Stomach (tissue), 9 donors: Measurements from ENCODE around the gene INPP1. TPM values are rescaled to one million over a fixed set of nuclear protein-coding genes. Genes with fewer than 3 reads are reported as not detected.

Source experiments
- DNase-seq, 2 donors: peaks; one replicate each; pipeline versions ENCODE4 v3.0.0 to v3.0.0-alpha.2; 2013 to 2019
- H3K27ac ChIP-seq, 5 donors: fragments of 200-600 bp in 4 of 5; sonication (generic) in 4 of 5; one replicate each; pipeline ENCODE4 v1.5.1; 2013 to 2019; ENCODE audit warnings: mild to moderate bottlenecking in 1 of 5, moderate library complexity in 1 of 5
- H3K27me3 ChIP-seq, 3 donors: fragments of 200-600 bp; sonication (generic); one replicate each; pipeline ENCODE4 v1.5.1; 2017 to 2019; ENCODE audit warnings: mixed run types in 1 of 3
- H3K36me3 ChIP-seq, 4 donors: fragments of 200-600 bp; sonication (generic); 1 replicate in 3 of 4; 2 replicates in 1 of 4; pipeline ENCODE4 v1.5.1; 2016 to 2019
- H3K4me1 ChIP-seq, 4 donors: fragments of 200-600 bp; sonication (generic); one replicate each; pipeline ENCODE4 v1.5.1; 2016 to 2019
- H3K4me3 ChIP-seq, 4 donors: fragments of 200-600 bp; sonication (generic) in 3 of 4; one replicate each; pipeline ENCODE4 v1.5.1; 2016 to 2019; ENCODE audit warnings: mild to moderate bottlenecking in 1 of 4
- H3K9me3 ChIP-seq, 4 donors: fragments of 200-600 bp; sonication (generic); one replicate each; pipeline ENCODE4 v1.5.1; 2016 to 2019
- EP300 ChIP-seq: sonication (generic); formaldehyde crosslinking; IDR thresholded peaks from one replicate; pipeline ENCODE4 v1.6.1; 2017; ENCODE audit warnings: antibody characterized with exemption
- POLR2A ChIP-seq, 4 donors: fragments of 450-650 bp; IDR thresholded peaks; one replicate each; pipeline ENCODE4 v1.6.1; 2016; ENCODE audit warnings: antibody characterized with exemption in 4 of 4, control low read depth in 2 of 4, mild to moderate bottlenecking in 1 of 4, moderate library complexity in 1 of 4
- POLR2AphosphoS5 ChIP-seq, 3 donors: sonication (generic); formaldehyde crosslinking; IDR thresholded peaks; one replicate each; pipeline ENCODE4 v1.6.1; 2016; ENCODE audit warnings: antibody characterized with exemption in 3 of 3
- WGBS, 5 donors: extraction: QIAGEN DNeasy Blood & Tissue Kit in 3 of 5; methylation state at CpG; one replicate each; pipeline versions ENCODE4 v1.1.5 to v1.1.7; 2013 to 2018; 5-methylcytosine and 5-hydroxymethylcytosine counted together
- intact Hi-C: fragments of 100-400 bp; cut with DNase I; formaldehyde crosslinking; loops from one replicate; pipeline ENCODE4 v1.15.1; 2023; ENCODE audit warnings: low total_unique reads
- polyA plus RNA-seq, 3 donors: library from polyadenylated mRNA; stranded (reverse); fragments of 200-250 nt; gene quantifications; one replicate each; pipeline ENCODE4 v1.2.3, GENCODE V29; 2013
- total RNA-seq, 5 donors: library from RNA; depleted of rRNA; stranded (reverse); fragments of >200 nt; gene quantifications; one replicate each; pipeline versions ENCODE4 v1.1.0 to v1.2.3, GENCODE V29; 2014 to 2016
- TF ChIP-seq, protein P1 (sequence below), 7 experiments: fragments of 450-650 bp in 4 of 7; fragments of 200-600 bp in 3 of 7; sonication (generic) in 3 of 7; IDR thresholded peaks; one replicate each; pipeline ENCODE4 v1.5.1; 2016 to 2019; ENCODE audit warnings: antibody characterized with exemption in 7 of 7, control low read depth in 2 of 7, mild to moderate bottlenecking in 1 of 7
- donor health status: healthy with polysubstance abuse.
- donor health status: Bipolar disorder and iron deficiency.
- donor health status: healthy.

INPP1 gene
- total and polyA plus RNA-seq, 8 donors = 4.2 to 51.0 (median 25.5) TPM; not detected in 1

DNA sequence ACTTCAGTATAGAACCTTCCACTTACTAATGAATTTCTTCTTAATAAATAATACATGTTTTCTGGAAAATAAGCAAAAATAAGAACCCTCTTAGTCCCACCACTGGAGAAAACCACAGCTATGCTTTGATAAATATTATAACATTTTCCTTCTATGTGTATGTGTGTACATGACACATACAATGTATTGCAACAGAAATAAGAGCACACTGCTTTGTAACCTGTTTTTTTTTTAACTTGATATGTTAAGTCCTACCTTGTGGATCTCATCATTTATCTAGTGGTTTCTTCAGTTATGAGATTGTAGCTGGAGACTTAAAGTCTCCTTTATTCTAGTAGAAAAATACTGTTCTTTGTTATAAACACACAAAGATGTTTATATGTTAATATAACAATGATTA is 17.2 kb downstream of the INPP1 start:
- peak overlapping the region in 1 of 4 donors; percentile 24 for H3K4me3 ChIP-seq
- intact Hi-C loops = no loop called here

DNA sequence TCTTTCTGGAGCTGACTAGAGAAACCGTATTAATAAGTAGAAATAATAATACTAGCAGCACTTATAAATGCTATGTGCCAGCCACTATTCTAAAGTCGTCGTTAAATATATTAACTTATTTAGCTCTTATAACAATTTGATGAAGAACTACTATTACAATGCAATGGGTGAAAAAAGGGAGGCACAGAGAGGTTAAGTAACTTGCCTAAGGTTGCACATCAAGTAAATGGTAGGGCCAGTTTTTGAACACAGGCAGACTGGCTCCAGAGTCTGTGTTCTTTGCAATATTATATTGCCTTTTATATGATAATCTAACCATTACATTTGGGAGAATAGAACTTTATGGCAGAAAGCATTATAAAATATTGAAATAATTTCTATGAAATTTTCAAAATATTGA is 17.6 kb downstream of the INPP1 start:
- intact Hi-C loops = no loop called here
- no peak for DNase-seq
- Histone ChIP-seq H3K27ac (no peak overlapping the region), H3K4me1 (peaks cover 9 to 45% (median 32%) of the 10 kb centered on the region in 4 donors), H3K4me3 (no peak overlapping the region), H3K9me3 (no peaks in the 10 kb centered on the region), H3K36me3 (peaks cover 0 to 27% (median 22%) of the 10 kb centered on the region in 4 donors), H3K27me3 (no peaks in the 10 kb centered on the region)
- TF ChIP-seq POLR2AphosphoS5 (IDR thresholded peaks at IDR 0.05) (no peak), EP300 (no peak), POLR2A (IDR thresholded peaks at IDR 0.05) (no peak)
- TF ChIP-seq, protein P1, sequence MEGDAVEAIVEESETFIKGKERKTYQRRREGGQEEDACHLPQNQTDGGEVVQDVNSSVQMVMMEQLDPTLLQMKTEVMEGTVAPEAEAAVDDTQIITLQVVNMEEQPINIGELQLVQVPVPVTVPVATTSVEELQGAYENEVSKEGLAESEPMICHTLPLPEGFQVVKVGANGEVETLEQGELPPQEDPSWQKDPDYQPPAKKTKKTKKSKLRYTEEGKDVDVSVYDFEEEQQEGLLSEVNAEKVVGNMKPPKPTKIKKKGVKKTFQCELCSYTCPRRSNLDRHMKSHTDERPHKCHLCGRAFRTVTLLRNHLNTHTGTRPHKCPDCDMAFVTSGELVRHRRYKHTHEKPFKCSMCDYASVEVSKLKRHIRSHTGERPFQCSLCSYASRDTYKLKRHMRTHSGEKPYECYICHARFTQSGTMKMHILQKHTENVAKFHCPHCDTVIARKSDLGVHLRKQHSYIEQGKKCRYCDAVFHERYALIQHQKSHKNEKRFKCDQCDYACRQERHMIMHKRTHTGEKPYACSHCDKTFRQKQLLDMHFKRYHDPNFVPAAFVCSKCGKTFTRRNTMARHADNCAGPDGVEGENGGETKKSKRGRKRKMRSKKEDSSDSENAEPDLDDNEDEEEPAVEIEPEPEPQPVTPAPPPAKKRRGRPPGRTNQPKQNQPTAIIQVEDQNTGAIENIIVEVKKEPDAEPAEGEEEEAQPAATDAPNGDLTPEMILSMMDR (IDR thresholded peaks at IDR 0.05) = no peak
- 87 to 98% (median 91%) methylated on average over 3 of the region's 3 CpGs for WGBS, 5 donors

More for the DNA sequence above, 17.2 kb downstream of the INPP1 start:
- no peaks in the 10 kb centered on the region for H3K27me3 ChIP-seq
- DNase-seq = no peak
- H3K4me1 ChIP-seq = peaks cover 9 to 49% (median 33%) of the 10 kb centered on the region in 4 donors
- peak overlapping the region in 2 of 5 donors; percentile 51 to 73 for H3K27ac ChIP-seq
- no peaks in the 10 kb centered on the region for H3K9me3 ChIP-seq
- TF ChIP-seq POLR2AphosphoS5 (IDR thresholded peaks at IDR 0.05) (no peak), POLR2A (IDR thresholded peaks at IDR 0.05) (no peak), EP300 (no peak)
- TF ChIP-seq, protein P1 (IDR thresholded peaks at IDR 0.05) = no peak
- peaks cover 0 to 27% (median 21%) of the 10 kb centered on the region in 4 donors for H3K36me3 ChIP-seq

DNA sequence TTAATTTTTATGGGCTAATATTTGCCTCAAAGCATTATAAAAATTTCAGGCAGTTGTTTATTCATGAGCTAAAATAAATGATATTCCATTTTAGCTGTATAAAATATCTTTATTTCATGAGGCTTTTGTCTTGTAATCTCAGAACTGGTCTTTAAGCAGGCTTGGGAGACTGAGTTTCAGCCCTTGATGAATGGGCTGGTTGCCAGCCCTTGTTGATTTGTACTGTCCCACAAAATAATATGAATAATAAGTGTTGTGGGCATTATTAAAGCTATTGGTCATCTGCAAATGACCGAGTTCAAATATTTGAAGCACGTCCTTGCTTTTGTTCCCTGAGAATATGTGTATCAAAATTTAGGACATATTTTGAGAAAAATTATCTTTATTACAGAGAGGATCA is 18.2 kb downstream of the INPP1 start:
- intact Hi-C loops = no loop called here

DNA sequence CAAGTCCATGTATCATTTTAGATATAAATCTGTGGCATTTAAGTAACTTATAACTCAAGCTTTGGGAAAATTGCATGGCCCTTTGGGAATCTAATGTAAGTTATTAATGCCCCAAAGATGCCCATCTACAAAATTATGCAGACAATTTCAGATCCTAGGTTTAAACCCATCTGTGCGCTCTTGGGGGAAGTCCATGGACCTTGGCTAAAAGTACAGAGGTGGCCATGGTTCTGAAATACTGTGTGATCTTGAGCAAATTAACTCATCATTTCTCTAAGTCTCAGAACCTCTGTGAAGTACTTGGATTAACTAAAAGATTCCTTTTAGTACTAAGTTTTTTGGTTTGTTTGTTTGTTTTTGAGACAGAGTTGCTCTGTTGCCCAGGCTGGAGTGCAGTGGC is 19.5 kb downstream of the INPP1 start:
- Histone ChIP-seq H3K36me3 (peaks cover 0 to 41% (median 37%) of the 10 kb centered on the region in 4 donors), H3K27ac (no peak overlapping the region), H3K9me3 (no peaks in the 10 kb centered on the region), H3K4me1 (peaks cover 9 to 33% (median 23%) of the 10 kb centered on the region in 4 donors), H3K27me3 (no peaks in the 10 kb centered on the region), H3K4me3 (no peak overlapping the region)
- intact Hi-C loops = no loop called here
- no peak for TF ChIP-seq POLR2A (IDR thresholded peaks at IDR 0.05)
- no peak for TF ChIP-seq EP300
- TF ChIP-seq, protein P1 (IDR thresholded peaks at IDR 0.05) = no peak
- TF ChIP-seq POLR2AphosphoS5 (IDR thresholded peaks at IDR 0.05) = no peak
- 95 to 100% (median 98%) methylated on average over 1 of the region's 1 CpG for WGBS, 5 donors
- no peak for DNase-seq

More for the DNA sequence above, 18.2 kb downstream of the INPP1 start:
- no peak for TF ChIP-seq POLR2A (IDR thresholded peaks at IDR 0.05)
- TF ChIP-seq EP300 = no peak
- TF ChIP-seq, protein P1 (IDR thresholded peaks at IDR 0.05) = no peak
- no peak for TF ChIP-seq POLR2AphosphoS5 (IDR thresholded peaks at IDR 0.05)
- WGBS, 5 donors = 50 to 90% (median 69%) methylated on average over 2 of the region's 2 CpGs
- peaks cover 9 to 39% (median 29%) of the 10 kb centered on the region in 4 donors for H3K4me1 ChIP-seq
- peaks cover 0 to 28% (median 25%) of the 10 kb centered on the region in 4 donors for H3K36me3 ChIP-seq
- no peaks in the 10 kb centered on the region for H3K9me3 ChIP-seq
- no peak for DNase-seq
- no peaks in the 10 kb centered on the region for H3K27me3 ChIP-seq
- no peak overlapping the region for H3K27ac ChIP-seq
- H3K4me3 ChIP-seq = no peak overlapping the region
